Measurements from ENCODE around the gene MPP1.
A peak's percentile ranks its signal among the peaks of the same experiment; 100 is the strongest.

Gene MPP1

DNA sequence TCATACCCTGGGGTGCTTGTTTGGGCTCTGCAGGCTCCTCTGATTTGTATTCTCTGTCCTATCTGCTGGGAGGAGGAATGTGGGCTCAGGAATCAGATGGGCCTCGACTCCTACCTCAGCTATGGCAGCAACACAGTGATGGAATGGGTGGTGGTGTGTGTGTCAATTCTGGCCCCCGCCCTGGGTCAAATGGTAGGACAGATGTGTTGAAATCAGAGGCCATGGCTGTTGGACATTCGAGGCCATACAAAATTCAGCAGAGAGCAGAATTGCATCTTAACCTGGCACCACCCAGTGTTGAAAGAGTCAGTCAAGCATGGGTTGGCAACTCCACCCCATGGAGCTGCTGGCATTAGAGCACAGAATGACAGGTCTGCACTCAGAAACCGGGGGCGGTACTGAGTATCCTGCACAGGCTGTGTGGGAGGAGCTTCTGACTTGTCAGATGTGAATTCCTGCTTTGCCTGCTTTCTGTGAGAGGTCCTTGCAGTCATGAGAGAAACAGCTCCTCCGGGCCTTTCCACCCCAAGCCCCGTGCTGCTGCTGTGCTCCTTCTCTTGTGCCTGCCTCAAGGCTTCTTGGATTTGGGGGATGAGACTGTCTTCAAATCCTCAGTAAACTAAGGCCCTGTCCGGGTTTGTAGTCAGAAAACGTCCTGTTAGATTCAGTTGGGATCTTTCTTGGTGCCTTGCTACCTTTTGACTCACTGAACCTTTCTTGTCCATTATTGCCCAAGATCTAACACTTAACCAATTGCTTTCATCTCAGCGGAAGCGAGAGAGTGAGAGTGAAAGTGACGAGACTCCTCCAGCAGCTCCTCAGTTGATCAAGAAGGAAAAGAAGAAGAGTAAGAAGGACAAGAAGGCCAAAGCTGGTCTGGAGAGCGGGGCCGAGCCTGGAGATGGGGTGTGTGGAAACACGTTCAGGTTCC, 29.6 kb downstream of the MPP1 start:
- no peak for TF ChIP-seq POLR2A (IDR thresholded peaks at IDR 0.05; ENCODE audit: low read depth, low read length)
- peak; percentile 23 for DNase-seq (ENCODE audit: insufficient read length, low spot score)
- no peak for FAIRE-seq

DNA sequence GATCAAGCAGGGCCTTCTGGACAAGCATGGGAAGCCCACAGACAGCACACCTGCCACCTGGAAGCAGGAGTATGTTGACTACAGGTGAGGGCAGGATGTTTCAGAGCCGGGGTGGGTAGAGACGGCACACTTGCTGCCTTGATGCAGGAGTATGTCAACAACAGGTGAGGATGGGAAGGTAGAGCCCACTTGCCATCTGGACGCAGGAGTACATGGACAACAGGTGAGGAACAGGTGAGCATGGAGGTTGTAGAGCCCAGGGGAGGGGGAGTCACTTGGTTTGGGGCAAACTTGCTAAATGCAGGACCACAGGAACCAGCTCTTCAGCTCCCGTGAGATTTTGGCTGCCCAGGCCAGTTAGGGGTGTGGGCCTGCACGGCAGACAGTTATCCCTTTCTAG, 30.7 kb downstream of the MPP1 start:
- no peak for DNase-seq (ENCODE audit: insufficient read length, low spot score)
- TF ChIP-seq POLR2A (IDR thresholded peaks at IDR 0.05; ENCODE audit: low read depth, low read length), result no peak
- no peak for FAIRE-seq

DNA sequence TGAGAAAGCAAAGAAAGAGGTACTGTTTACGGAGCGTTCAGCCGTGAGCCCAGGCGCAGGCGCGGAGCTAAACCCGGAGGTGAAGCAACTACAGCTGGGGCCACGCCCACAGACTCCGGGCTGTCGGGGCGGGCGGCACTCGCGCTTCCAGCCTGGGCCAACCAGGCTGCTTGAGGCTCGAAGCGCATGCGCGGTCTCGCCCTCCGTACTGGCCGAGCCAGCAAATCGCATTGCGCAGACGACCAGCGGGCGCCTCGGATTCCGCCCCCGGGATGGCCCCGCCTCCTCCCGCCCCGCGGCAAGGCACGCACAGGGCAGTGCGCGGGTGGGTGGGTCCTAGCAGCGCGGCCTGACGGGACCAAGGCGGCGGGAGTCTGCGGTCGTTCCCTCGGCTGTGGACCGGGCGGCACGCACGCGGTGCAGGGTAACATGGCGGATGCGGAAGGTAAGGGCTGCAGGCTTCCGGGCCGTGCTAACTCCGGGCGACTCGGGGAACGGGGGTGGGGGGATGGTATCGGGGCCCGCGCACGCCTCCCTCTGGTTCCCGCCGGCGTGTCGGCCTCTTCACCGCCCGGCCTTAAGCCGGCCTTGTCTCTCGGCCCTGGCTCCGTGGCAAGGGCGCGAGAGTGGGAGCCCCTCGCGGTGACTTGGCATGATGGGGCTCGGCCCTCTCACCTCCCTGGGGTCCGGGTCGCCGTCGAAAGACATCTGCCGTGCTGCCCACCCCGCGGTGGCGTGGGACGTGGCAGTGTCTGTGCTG, 42.6 kb downstream of the MPP1 start, which contains the start of gene DKC1:
Gene DKC1, plus strand, starts transcription at position 328 of the 760 bp plus-strand sequence. Its CDS starts 102 bp downstream, at position 430.
- DNase-seq (ENCODE audit: insufficient read length, low spot score) (peak; percentile 90), FAIRE-seq (peak; percentile 74)
- peak; percentile 72 for TF ChIP-seq POLR2A (IDR thresholded peaks at IDR 0.05; ENCODE audit: low read depth, low read length)

DNA sequence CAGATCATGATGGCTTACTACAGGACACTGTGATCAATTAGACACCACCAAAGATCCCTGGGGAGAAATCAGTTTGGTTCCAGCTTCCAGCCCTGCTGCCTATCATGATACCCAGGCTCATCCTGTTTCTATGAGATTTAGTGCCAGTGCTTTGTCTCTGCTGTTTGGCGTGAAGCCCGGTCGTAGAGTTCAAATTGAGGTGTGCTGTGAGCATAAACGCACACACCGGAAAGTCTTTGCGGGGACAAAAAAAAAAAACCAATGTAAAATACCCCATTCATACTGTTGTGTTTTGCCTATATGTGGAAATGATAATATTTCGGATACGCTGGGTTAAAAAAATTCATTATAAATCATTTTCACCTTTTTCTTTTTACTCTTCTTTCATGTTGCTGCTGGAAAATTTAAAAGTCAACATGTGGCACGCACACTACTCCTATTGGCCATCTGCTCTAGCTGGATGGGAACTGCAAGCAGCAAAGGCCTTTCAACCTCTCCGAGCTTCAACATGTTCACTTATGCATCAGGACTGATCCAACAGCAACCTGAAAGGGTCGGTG, 43.2 kb downstream of the MPP1 start:
- DNase-seq (ENCODE audit: insufficient read length, low spot score), result no peak
- no peak for FAIRE-seq
- TF ChIP-seq POLR2A (IDR thresholded peaks at IDR 0.05; ENCODE audit: low read depth, low read length), result no peak

DNA sequence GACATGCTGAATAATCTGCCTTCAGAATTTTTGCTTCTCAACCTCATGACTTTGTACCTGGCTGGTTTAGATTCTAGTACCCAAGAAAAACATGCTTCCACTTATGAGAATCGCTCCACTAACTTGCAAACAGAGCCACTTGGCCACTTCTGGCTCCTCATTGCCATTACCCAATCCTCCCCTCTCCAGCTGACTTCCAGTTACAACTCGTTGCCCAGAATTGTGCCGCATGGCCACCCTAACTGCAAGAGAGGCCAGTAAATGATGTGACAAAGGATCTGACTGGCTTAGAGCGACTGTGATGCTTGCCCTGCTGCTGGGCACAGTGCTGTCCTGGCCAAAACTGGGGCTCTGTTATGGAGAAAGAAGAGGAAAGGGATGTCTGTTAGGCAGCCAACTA, 46.6 kb downstream of the MPP1 start:
- no peak for FAIRE-seq
- no peak for TF ChIP-seq POLR2A (IDR thresholded peaks at IDR 0.05; ENCODE audit: low read depth, low read length)
- no peak for DNase-seq (ENCODE audit: insufficient read length, low spot score)

GRCh38 chrX:154751669-154752271, 53.5 kb downstream of the MPP1 start:
- FAIRE-seq (no peak), DNase-seq (ENCODE audit: insufficient read length, low spot score) (no peak)

DNA sequence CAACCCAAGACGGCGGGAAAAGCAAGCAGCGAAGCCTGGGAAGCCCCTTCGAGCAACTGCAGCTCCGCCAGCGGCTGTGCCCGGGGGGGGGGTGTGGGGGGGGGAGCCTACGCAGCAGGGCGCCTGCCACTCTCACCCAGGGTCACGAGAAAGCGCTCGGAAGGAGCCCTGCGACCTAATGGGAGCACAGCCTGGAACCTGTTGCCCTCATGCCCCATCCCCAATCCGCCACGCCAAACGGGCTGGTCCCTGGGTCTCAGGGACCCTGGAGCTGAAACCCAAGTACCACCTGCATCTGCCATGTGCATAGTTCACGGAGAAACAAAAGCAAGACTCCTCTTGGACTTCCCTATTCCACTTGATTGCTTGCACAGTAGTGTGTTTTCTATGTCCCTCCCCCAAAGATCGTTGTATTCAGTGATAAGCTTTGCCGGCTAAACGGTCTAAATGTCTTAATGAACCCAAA, 54.0 kb downstream of the MPP1 start:
- no peak for TF ChIP-seq POLR2A (IDR thresholded peaks at IDR 0.05; ENCODE audit: low read depth, low read length)
- no peak for DNase-seq (ENCODE audit: insufficient read length, low spot score)
- no peak for FAIRE-seq

More at GRCh38 chrX:154751669-154752271, 53.5 kb downstream of the MPP1 start:
- TF ChIP-seq POLR2A (IDR thresholded peaks at IDR 0.05; ENCODE audit: low read depth, low read length), result no peak

DNA sequence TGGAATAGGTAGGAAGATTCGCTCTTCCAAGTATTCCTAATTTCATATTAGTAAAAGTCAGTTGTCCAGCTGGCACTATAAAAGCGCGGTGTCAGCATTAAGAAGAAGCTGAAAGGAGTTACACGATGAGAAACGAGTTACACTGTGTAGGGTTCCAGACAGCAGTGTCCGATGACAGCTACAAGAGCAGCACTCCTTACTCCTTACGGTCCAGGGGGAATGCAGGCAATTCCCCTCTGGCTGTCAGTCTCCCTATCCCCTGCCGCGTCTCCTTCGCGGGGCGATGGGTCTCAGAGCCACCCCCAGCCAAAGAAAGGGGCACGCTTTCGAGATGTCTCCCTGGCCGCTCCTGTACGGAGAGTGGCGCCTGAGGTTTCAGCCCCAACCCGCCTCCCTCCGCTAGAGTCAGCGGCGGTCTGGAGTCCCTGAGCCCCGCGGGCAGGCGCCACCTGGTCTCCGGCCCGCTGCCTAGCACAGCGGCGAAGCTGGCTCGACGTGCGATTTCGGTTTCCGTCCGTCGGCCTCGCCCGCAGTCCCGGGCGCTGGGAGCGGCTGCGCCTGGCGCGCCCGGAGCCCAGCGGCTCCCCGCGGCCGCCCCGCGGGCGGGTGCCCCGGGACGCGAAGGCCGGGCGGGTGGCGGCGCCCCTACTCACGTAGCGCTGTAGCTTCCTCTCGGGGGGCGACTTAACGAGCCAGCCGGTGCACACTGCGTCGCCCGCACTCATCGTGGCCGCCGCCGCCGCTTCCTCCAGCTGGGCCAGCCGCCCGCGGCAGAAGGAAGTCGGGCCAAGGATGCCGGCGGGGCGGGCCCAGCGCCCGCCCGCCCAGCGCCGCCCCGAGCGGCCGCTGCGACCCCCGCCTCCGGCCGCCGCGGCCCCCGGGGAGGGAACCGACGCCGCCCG, 54.7 kb downstream of the MPP1 start, which contains the start of gene GAB3:
Gene GAB3, minus strand, starts transcription at position 777 of the 902 bp plus-strand sequence. Its CDS starts 52 bp downstream, at position 725.
- 0 out of 2 replicates have a peak, but pooled peaks have one; percentile 20 for TF ChIP-seq POLR2A (IDR thresholded peaks at IDR 0.05; ENCODE audit: low read depth, low read length)
- no peak for FAIRE-seq
- DNase-seq (ENCODE audit: insufficient read length, low spot score), result no peak

DNA sequence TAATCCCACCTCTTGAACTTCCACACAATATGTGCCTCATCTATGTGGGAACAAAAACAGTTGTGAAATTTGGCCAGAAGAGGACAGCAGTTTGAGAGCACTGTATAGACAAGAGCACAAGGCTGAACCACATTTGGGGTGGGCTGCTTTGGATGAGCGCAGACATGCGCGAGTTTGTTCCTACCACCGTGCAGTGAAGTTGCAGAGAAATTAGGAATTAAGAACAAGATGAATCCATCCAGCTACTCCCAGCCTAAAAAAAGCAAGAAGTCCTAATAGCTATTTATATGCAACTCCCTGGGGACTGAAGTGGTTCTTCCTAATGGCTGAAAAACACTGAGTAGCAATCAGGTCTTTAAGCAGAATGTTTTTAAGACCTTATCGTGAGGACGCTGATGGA, 55.4 kb downstream of the MPP1 start:
- FAIRE-seq, result no peak
- TF ChIP-seq POLR2A (IDR thresholded peaks at IDR 0.05; ENCODE audit: low read depth, low read length), result no peak
- DNase-seq (ENCODE audit: insufficient read length, low spot score), result no peak

DNA sequence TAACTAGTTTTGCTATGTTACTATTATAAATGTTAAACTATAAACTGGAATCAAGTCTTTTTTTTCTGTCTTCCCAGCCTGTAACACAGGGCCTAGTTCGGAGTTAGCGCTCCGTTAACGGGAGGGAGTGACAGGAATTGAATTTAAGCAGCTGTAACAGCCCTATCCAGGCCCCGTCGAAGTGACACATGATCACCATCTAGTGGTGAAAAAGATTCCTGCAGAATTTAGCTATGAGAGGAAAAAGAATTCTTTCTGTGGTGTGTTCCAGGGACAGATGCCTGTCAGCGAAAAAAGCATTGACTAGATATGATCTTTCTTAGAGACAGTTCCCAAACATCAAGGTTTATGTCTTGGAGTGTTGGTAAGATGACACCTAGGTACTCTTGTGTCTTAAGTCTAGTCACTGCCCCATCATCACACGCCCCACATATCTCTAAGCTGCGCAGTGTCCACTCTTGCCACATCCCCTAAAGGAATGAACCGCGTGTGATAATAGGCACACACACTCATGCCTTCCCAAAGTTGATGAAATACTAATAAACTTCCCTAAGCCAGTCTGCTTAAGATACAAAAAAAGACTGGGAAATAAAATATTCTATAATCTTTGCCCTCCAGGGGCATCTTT, 56.5 kb downstream of the MPP1 start:
- FAIRE-seq (peak; percentile 81), DNase-seq (ENCODE audit: insufficient read length, low spot score) (no peak)
- TF ChIP-seq POLR2A (IDR thresholded peaks at IDR 0.05; ENCODE audit: low read depth, low read length), result no peak

DNA sequence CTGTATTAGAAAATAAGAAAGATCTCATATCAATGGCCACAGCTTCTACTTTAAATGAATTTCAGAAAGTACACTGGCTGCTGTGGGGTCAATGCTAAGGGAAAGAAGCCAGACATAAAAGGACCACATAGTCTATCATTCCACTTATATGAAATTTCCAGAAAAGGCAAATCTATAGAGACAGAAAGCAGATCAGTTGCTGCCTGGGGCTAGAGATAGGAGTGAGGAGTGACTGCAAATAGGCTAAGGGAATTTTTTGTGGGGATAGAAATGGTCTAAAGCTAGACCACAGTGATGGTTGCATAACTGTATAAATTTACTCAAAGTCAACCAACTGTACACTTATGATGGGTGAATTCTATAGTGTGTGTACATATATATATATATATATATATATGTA, 62.7 kb downstream of the MPP1 start:
- DNase-seq (ENCODE audit: insufficient read length, low spot score), result no peak
- no peak for FAIRE-seq
- no peak for TF ChIP-seq POLR2A (IDR thresholded peaks at IDR 0.05; ENCODE audit: low read depth, low read length)

DNA sequence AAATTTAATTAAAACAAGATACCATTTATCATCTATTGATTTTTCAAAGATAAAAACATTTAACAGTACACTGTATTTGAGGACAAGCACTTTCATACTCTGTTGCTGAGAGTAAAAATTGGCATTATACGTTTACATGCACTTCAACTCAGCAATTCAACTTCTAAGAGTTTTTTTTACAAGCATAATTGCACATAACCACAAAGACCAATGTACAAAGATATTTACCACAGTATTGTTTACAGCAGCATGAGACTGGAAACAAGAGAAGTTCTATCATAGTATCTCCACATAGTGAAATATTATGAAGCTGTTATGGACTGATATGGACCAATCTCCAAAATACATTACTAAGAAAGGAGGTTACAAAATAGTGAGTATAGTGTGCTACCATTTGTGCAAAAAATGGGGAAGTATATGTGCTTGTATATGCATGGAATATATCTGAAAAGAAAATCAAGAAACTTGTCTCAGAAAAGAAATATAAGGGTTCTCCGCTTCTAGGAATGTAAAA, 65.3 kb downstream of the MPP1 start:
- FAIRE-seq, result no peak
- no peak for TF ChIP-seq POLR2A (IDR thresholded peaks at IDR 0.05; ENCODE audit: low read depth, low read length)
- DNase-seq (ENCODE audit: insufficient read length, low spot score), result no peak
